Keratinocyte (primary cell): ENCODE results near the gene FOXK2. TPM values are rescaled to one million over a fixed set of nuclear protein-coding genes. Genes with fewer than 3 reads are reported as not detected.
"Not testable (repeated sequence)": the region's sequence is repeated elsewhere in the genome, so short reads cannot be mapped to it uniquely, and the experiment has no call there.

Experiments
- DNase-seq: peaks from one replicate; pipeline ENCODE4 v3.0.0-alpha.2; 2011; ENCODE audit warnings: low read depth, missing footprints, low spot score
- FAIRE-seq: peaks from 2 replicates; lab custom pipeline; 2011; peaks lifted over from hg19 to GRCh38; lab: Jason Lieb, UNC
- H2AFZ ChIP-seq: 2 replicates; pipeline ENCODE4 v1.6.0; 2012; ENCODE audit warnings: low read length, control low read depth, inconsistent platforms; ENCODE audit not compliant: control insufficient read depth
- H3K27ac ChIP-seq: 2 replicates; pipeline ENCODE4 v1.5.1; 2011; ENCODE audit warnings: low read length; ENCODE audit not compliant: control insufficient read depth, insufficient read depth
- H3K27me3 ChIP-seq: 3 replicates; pipeline ENCODE4 v1.6.0; 2011; ENCODE audit warnings: low read length; ENCODE audit not compliant: control insufficient read depth, insufficient read depth; ENCODE audit errors: extremely low read depth
- H3K36me3 ChIP-seq, 2 experiments: 2 replicates in 1 of 2; 3 replicates in 1 of 2; pipeline ENCODE4 v1.5.1; 2011; ENCODE audit warnings: low read length in 2 of 2, mild to moderate bottlenecking in 1 of 2; ENCODE audit not compliant: control insufficient read depth in 2 of 2, insufficient read depth in 2 of 2; ENCODE audit errors: extremely low read depth in 1 of 2
- H3K4me1 ChIP-seq: 3 replicates; pipeline ENCODE4 v1.5.1; 2011; ENCODE audit warnings: low read length; ENCODE audit not compliant: control insufficient read depth, insufficient read depth; ENCODE audit errors: extremely low read depth
- H3K4me2 ChIP-seq: 3 replicates; pipeline ENCODE4 v1.6.0; 2011; ENCODE audit warnings: low read depth, low read length; ENCODE audit not compliant: control insufficient read depth, insufficient read depth; ENCODE audit errors: extremely low read depth
- H3K4me3 ChIP-seq, 3 experiments: fragments of 200-600 bp in 1 of 3; sonication (generic) in 1 of 3; 2 replicates in 2 of 3; 3 replicates in 1 of 3; pipeline ENCODE4 v1.5.1; 2011 to 2016; ENCODE audit warnings: low read length in 3 of 3, mild to moderate bottlenecking in 3 of 3, control low read depth in 2 of 3, inconsistent platforms in 1 of 3, low read depth in 1 of 3, mixed read lengths in 1 of 3, mixed run types in 1 of 3, moderate library complexity in 1 of 3; ENCODE audit not compliant: control insufficient read depth in 2 of 3, insufficient read depth in 2 of 3; ENCODE audit errors: extremely low read depth in 1 of 3
- H3K79me2 ChIP-seq: 2 replicates; pipeline ENCODE4 v1.6.0; 2012; ENCODE audit warnings: low read length; ENCODE audit not compliant: control insufficient read depth, insufficient read depth
- H3K9ac ChIP-seq: 3 replicates; pipeline ENCODE4 v1.6.0; 2011; ENCODE audit warnings: low read length; ENCODE audit not compliant: control insufficient read depth, insufficient read depth; ENCODE audit errors: extremely low read depth
- H3K9me1 ChIP-seq: 3 replicates; pipeline ENCODE4 v1.6.0; 2011; ENCODE audit warnings: low read length; ENCODE audit not compliant: control insufficient read depth, insufficient read depth; ENCODE audit errors: extremely low read depth
- H3K9me3 ChIP-seq: 2 replicates; pipeline ENCODE4 v1.5.1; 2012; ENCODE audit warnings: low read depth, low read length; ENCODE audit not compliant: control insufficient read depth
- H4K20me1 ChIP-seq: 3 replicates; pipeline ENCODE4 v1.6.0; 2011; ENCODE audit warnings: low read length; ENCODE audit not compliant: control insufficient read depth, insufficient read depth; ENCODE audit errors: extremely low read depth
- CTCF ChIP-seq, 3 experiments: IDR thresholded peaks in 1 of 3; conservative IDR thresholded peaks in 1 of 3; optimal IDR thresholded peaks in 1 of 3; 2 replicates in 2 of 3; 3 replicates in 1 of 3; pipeline versions ENCODE3 to v1.5.1; 2011; ENCODE audit warnings: low read length in 3 of 3, mild to moderate bottlenecking in 3 of 3, moderate library complexity in 2 of 3, control low read depth in 1 of 3, inconsistent platforms in 1 of 3; ENCODE audit not compliant: insufficient read depth in 2 of 3; ENCODE audit errors: extremely low read depth in 1 of 3
- EZH2 ChIP-seq: IDR thresholded peaks from one replicate; pipeline ENCODE4 v1.6.1; 2012; ENCODE audit warnings: inconsistent platforms, mild to moderate bottlenecking, low read length, moderate library complexity
- dilution Hi-C: fragments of 300-500 bp; cut with MboI; formaldehyde crosslinking; loops from one replicate; pipeline ENCODE4 v1.7.0; 2020; ENCODE audit warnings: low sequenced_read_pairs; ENCODE audit not compliant: extremely low pct_ligation_motif_present
- polyA plus RNA-seq, 5 experiments: library from polyadenylated mRNA; depleted of rRNA in 3 of 5; stranded (reverse) in 3 of 5; stranded (forward) in 1 of 5; unstranded in 1 of 5; fragments of >200 nt; gene quantifications; 1 replicate in 1 of 5; 2 replicates in 3 of 5; 3 replicates in 1 of 5; pipeline versions ENCODE4 v1.2.1 to v1.2.3, GENCODE V29; 2011 to 2012; ENCODE audit warnings: missing spikeins in 2 of 5, low read depth in 1 of 5, low replicate concordance in 1 of 5

FOXK2 gene
- polyA plus RNA-seq, 1 donor (not counting 4 experiments of a cell fraction or from before 2014, with no cell fraction given): 43.9 TPM

DNA sequence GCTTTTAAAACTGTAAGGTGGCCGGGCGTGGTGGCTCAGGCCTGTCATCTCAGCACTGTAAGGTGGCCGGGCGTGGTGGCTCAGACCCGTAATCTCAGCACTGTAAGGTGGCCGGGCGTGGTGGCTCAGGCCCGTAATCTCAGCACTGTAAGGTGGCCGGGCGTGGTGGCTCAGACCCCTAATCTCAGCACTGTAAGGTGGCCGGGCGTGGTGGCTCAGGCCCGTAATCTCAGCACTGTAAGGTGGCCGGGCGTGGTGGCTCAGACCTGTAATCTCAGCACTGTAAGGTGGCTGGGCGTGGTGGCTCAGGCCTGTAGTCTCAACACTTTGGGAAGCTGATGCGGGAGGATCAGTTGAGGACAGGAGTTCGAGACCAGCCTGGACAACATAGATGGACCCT, 19.5 kb downstream of the FOXK2 start:
- H3K36me3 ChIP-seq, FAIRE-seq, H3K4me3 ChIP-seq, H3K9me3 ChIP-seq, DNase-seq, dilution Hi-C loops, H2AFZ ChIP-seq, H3K9ac ChIP-seq, H3K9me1 ChIP-seq, H3K27ac ChIP-seq, H3K4me2 ChIP-seq, H3K27me3 ChIP-seq: not testable (repeated sequence)
- peaks cover 51% of the 10 kb centered on the region for H4K20me1 ChIP-seq
- H3K79me2 ChIP-seq: peaks cover 97% of the 10 kb centered on the region
- peaks cover 34% of the 10 kb centered on the region for H3K4me1 ChIP-seq

- H3K9ac ChIP-seq: no peak overlapping the region
- H3K9me3 ChIP-seq: no peaks in the 10 kb centered on the region
- H2AFZ ChIP-seq: no peak overlapping the region
- no peaks in the 10 kb centered on the region for H3K27me3 ChIP-seq
- dilution Hi-C loops: no loop called here
- DNase-seq (no peak), FAIRE-seq (no peak)
- peaks cover 1 to 8% of the 10 kb centered on the region in 2 experiments for H3K36me3 ChIP-seq
- no peak overlapping the region for H3K4me2 ChIP-seq
- H3K4me3 ChIP-seq: no peak overlapping the region
- peaks cover 3% of the 10 kb centered on the region for H3K9me1 ChIP-seq
- H3K79me2 ChIP-seq: peaks cover 98% of the 10 kb centered on the region
- no peak for TF ChIP-seq EZH2
- no peak for TF ChIP-seq CTCF (optimal IDR thresholded peaks at IDR 0.05 in 1 of 3, IDR thresholded peaks at IDR 0.05 in 1 of 3, conservative IDR thresholded peaks at IDR 0.05 in 1 of 3; ENCODE audit: extremely low read depth in 1 of 3, insufficient read depth in 2 of 3, low read length in 3 of 3)
- H3K4me1 ChIP-seq: peaks cover 6% of the 10 kb centered on the region
- H3K27ac ChIP-seq: no peak overlapping the region
- H4K20me1 ChIP-seq: peaks cover 46% of the 10 kb centered on the region
These were observed 22.9 kb downstream of the FOXK2 start for GRCh38 chr17:82542439-82542838.

GRCh38 chr17:82544431-82545070, 25.0 kb downstream of the FOXK2 start:
- no peak for TF ChIP-seq EZH2
- no peak for TF ChIP-seq CTCF (optimal IDR thresholded peaks at IDR 0.05 in 1 of 3, IDR thresholded peaks at IDR 0.05 in 1 of 3, conservative IDR thresholded peaks at IDR 0.05 in 1 of 3; ENCODE audit: extremely low read depth in 1 of 3, insufficient read depth in 2 of 3, low read length in 3 of 3)
- H3K36me3 ChIP-seq: peaks cover 1 to 11% of the 10 kb centered on the region in 2 experiments
- no peaks in the 10 kb centered on the region for H3K9me3 ChIP-seq
- peaks cover 9% of the 10 kb centered on the region for H3K9me1 ChIP-seq
- no peak overlapping the region for H3K4me2 ChIP-seq
- H3K4me1 ChIP-seq: peaks cover 19% of the 10 kb centered on the region
- no peak overlapping the region for H2AFZ ChIP-seq
- no peak overlapping the region for H3K4me3 ChIP-seq
- no peak overlapping the region for H3K27ac ChIP-seq
- DNase-seq (no peak), FAIRE-seq (no peak)
- H3K9ac ChIP-seq: no peak overlapping the region
- H4K20me1 ChIP-seq: peaks cover 60% of the 10 kb centered on the region
- dilution Hi-C loops: no loop called here
- peaks cover 98% of the 10 kb centered on the region for H3K79me2 ChIP-seq
- no peaks in the 10 kb centered on the region for H3K27me3 ChIP-seq
